SK-N-SH treated with all-trans-retinoic acid at 6 μM for 48 hours (cell line): ENCODE data around the gene NBAS.

Experiments
- ATAC-seq: fragments of 200-7000 bp; cut with Tn5 transposase; 3 replicates; pipeline ENCODE4 v1.9.1; 2020; ENCODE audit warnings: mild to moderate bottlenecking, moderate library complexity
- ARNTL ChIP-seq: fragments of 450-650 bp; formaldehyde crosslinking; IDR thresholded peaks from 2 replicates; pipeline ENCODE4 v1.5.0; 2020; ENCODE audit warnings: low read depth, mild to moderate bottlenecking, moderate library complexity, borderline replicate concordance
- CSDC2 ChIP-seq: fragments of 250-450 bp; sonication (Bioruptor Pico); IDR thresholded peaks from 2 replicates; pipeline ENCODE4 v1.5.0; 2020; ENCODE audit warnings: mild to moderate bottlenecking, moderate library complexity
- ESRRG ChIP-seq: fragments of 250-450 bp; sonication (Bioruptor Pico); IDR thresholded peaks from 2 replicates; pipeline ENCODE4 v1.6.1; 2021; ENCODE audit warnings: mild to moderate bottlenecking
- GLIS3 ChIP-seq: fragments of 250-450 bp; sonication (Bioruptor Pico); IDR thresholded peaks from 2 replicates; pipeline ENCODE4 v1.5.0; 2020; ENCODE audit warnings: mild to moderate bottlenecking, moderate library complexity
- ISL1 ChIP-seq: fragments of 250-450 bp; sonication (Bioruptor Pico); IDR thresholded peaks from 2 replicates; pipeline ENCODE4 v2.1.2; 2022; ENCODE audit warnings: mild to moderate bottlenecking, moderate library complexity
- OSR1 ChIP-seq: fragments of 250-450 bp; sonication (Bioruptor Pico); IDR thresholded peaks from 2 replicates; pipeline ENCODE4 v1.8.0; 2022; ENCODE audit warnings: moderate library complexity, mild to moderate bottlenecking, inconsistent platforms
- PPARA ChIP-seq: fragments of 250-450 bp; sonication (Bioruptor Pico); IDR thresholded peaks from 2 replicates; pipeline ENCODE4 v1.5.0; 2020; ENCODE audit warnings: mild to moderate bottlenecking, borderline replicate concordance
- RARB ChIP-seq: fragments of 250-450 bp; sonication (Bioruptor Pico); IDR thresholded peaks from 2 replicates; pipeline ENCODE4 v1.8.0; 2021; ENCODE audit warnings: mild to moderate bottlenecking, moderate library complexity
- SNAI2 ChIP-seq: fragments of 250-450 bp; sonication (Bioruptor Pico); IDR thresholded peaks from 2 replicates; pipeline ENCODE4 v1.5.0; 2020; ENCODE audit warnings: mild to moderate bottlenecking, moderate library complexity
- TCF4 ChIP-seq: fragments of 250-450 bp; sonication (Bioruptor Pico); IDR thresholded peaks from 2 replicates; pipeline ENCODE4 v1.8.0; 2021; ENCODE audit warnings: mild to moderate bottlenecking, moderate library complexity, borderline replicate concordance
- TOX ChIP-seq: fragments of 250-450 bp; sonication (Bioruptor Pico); IDR thresholded peaks from 2 replicates; pipeline ENCODE4 v1.8.0; 2021; ENCODE audit warnings: mild to moderate bottlenecking, moderate library complexity, borderline replicate concordance
- TSHZ2 ChIP-seq: fragments of 250-450 bp; sonication (Bioruptor Pico); IDR thresholded peaks from 2 replicates; pipeline ENCODE4 v1.5.0; 2020; ENCODE audit warnings: mild to moderate bottlenecking, moderate library complexity
- ZC3H10 ChIP-seq: fragments of 250-450 bp; sonication (Bioruptor Pico); IDR thresholded peaks from 2 replicates; pipeline ENCODE4 v1.5.1; 2021; ENCODE audit warnings: mild to moderate bottlenecking, moderate library complexity
- ZFP3 ChIP-seq: fragments of 250-450 bp; sonication (Bioruptor Pico); IDR thresholded peaks from 2 replicates; pipeline ENCODE4 v1.5.0; 2020; ENCODE audit warnings: mild to moderate bottlenecking, moderate library complexity
- ZNF565 ChIP-seq: fragments of 450-650 bp; formaldehyde crosslinking; conservative IDR thresholded peaks from 2 replicates; pipeline ENCODE4 v1.5.0; 2020; ENCODE audit warnings: low read depth, mild to moderate bottlenecking, moderate library complexity
- ZNF70 ChIP-seq: fragments of 450-650 bp; formaldehyde crosslinking; IDR thresholded peaks from 2 replicates; pipeline ENCODE4 v1.5.0; 2020; ENCODE audit warnings: mild to moderate bottlenecking, moderate library complexity
- ZNF8 ChIP-seq: fragments of 450-650 bp; formaldehyde crosslinking; IDR thresholded peaks from 2 replicates; pipeline ENCODE4 v1.5.0; 2020; ENCODE audit warnings: mild to moderate bottlenecking, moderate library complexity
- TF ChIP-seq, protein P1 (sequence below): fragments of 250-450 bp; sonication (Bioruptor Pico); IDR thresholded peaks from 2 replicates; pipeline ENCODE4 v1.5.1; 2021; ENCODE audit warnings: mild to moderate bottlenecking, moderate library complexity
- TF ChIP-seq, protein P2 (sequence below): fragments of 250-450 bp; sonication (Bioruptor Pico); IDR thresholded peaks from 2 replicates; pipeline ENCODE4 v1.5.1; 2020; ENCODE audit warnings: low read depth, mild to moderate bottlenecking, moderate library complexity
- TF ChIP-seq, protein P3 (sequence below): fragments of 250-450 bp; sonication (Bioruptor Pico); IDR thresholded peaks from 2 replicates; pipeline ENCODE4 v1.8.0; 2021; ENCODE audit warnings: low read depth, mild to moderate bottlenecking, moderate library complexity, borderline replicate concordance
- TF ChIP-seq, protein P4 (sequence below): fragments of 250-450 bp; sonication (Bioruptor Pico); IDR thresholded peaks from 2 replicates; pipeline ENCODE4 v1.8.0; 2020; ENCODE audit warnings: mild to moderate bottlenecking, moderate library complexity, borderline replicate concordance

NBAS gene

DNA sequence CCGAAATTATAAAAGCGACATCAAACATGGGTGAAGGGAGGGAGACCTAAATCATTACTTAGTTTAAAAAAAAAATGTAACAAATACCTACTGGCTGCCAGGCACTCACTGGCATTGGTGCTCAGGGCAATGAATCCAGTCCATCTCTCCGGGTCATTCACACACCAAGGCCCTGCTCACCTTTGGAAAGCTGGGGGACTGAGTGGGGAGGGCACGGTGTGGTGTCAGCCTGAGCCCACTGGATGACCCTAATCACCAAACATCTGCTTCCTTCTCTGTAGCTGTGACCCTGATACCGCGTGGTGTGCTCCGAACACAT lies 30.2 kb upstream of the NBAS start:
- no peak for TF ChIP-seq ZNF565 (CRISPR knock-in tag)
- TF ChIP-seq ZNF70 (CRISPR knock-in tag): no peak
- no peak for TF ChIP-seq OSR1
- no peak for TF ChIP-seq GLIS3
- TF ChIP-seq RARB (CRISPR knock-in tag): no peak
- TF ChIP-seq ARNTL (CRISPR knock-in tag): no peak
- TF ChIP-seq, protein P1, sequence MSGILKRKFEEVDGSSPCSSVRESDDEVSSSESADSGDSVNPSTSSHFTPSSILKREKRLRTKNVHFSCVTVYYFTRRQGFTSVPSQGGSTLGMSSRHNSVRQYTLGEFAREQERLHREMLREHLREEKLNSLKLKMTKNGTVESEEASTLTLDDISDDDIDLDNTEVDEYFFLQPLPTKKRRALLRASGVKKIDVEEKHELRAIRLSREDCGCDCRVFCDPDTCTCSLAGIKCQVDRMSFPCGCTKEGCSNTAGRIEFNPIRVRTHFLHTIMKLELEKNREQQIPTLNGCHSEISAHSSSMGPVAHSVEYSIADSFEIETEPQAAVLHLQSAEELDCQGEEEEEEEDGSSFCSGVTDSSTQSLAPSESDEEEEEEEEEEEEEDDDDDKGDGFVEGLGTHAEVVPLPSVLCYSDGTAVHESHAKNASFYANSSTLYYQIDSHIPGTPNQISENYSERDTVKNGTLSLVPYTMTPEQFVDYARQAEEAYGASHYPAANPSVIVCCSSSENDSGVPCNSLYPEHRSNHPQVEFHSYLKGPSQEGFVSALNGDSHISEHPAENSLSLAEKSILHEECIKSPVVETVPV (CRISPR knock-in tag): no peak; the same call in 1 of the 2 replicates
- TF ChIP-seq SNAI2 (CRISPR knock-in tag): no peak
- no peak for TF ChIP-seq ESRRG (CRISPR knock-in tag)
- TF ChIP-seq, protein P2, sequence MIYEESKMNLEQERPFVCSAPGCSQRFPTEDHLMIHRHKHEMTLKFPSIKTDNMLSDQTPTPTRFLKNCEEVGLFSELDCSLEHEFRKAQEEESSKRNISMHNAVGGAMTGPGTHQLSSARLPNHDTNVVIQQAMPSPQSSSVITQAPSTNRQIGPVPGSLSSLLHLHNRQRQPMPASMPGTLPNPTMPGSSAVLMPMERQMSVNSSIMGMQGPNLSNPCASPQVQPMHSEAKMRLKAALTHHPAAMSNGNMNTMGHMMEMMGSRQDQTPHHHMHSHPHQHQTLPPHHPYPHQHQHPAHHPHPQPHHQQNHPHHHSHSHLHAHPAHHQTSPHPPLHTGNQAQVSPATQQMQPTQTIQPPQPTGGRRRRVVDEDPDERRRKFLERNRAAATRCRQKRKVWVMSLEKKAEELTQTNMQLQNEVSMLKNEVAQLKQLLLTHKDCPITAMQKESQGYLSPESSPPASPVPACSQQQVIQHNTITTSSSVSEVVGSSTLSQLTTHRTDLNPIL (CRISPR knock-in tag): no peak
- TF ChIP-seq CSDC2 (CRISPR knock-in tag): no peak; the same call in 1 of the 2 replicates
- no peak for TF ChIP-seq TSHZ2 (CRISPR knock-in tag)
- TF ChIP-seq, protein P3, sequence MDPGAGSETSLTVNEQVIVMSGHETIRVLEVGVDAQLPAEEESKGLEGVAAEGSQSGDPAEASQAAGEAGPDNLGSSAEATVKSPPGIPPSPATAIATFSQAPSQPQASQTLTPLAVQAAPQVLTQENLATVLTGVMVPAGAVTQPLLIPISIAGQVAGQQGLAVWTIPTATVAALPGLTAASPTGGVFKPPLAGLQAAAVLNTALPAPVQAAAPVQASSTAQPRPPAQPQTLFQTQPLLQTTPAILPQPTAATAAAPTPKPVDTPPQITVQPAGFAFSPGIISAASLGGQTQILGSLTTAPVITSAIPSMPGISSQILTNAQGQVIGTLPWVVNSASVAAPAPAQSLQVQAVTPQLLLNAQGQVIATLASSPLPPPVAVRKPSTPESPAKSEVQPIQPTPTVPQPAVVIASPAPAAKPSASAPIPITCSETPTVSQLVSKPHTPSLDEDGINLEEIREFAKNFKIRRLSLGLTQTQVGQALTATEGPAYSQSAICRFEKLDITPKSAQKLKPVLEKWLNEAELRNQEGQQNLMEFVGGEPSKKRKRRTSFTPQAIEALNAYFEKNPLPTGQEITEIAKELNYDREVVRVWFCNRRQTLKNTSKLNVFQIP (CRISPR knock-in tag): no peak
- no peak for TF ChIP-seq ZNF8
- no peak; the same call in 2 of the 3 replicates for ATAC-seq

GRCh38 chr2:15588329-15588919 lies 27.3 kb upstream of the NBAS start:
- ATAC-seq: 0 out of 3 replicates have a peak, but pooled peaks have one; percentile 7
- TF ChIP-seq ARNTL (CRISPR knock-in tag): no peak
- TF ChIP-seq ZNF8: 0 out of 2 replicates have a peak, but pooled peaks have one; percentile 15

- no peak for ATAC-seq
- TF ChIP-seq ISL1 (CRISPR knock-in tag) (no peak), OSR1 (no peak), PPARA (no peak), CSDC2 (CRISPR knock-in tag) (no peak), ZNF70 (CRISPR knock-in tag) (no peak), ZFP3 (CRISPR knock-in tag) (no peak), TCF4 (CRISPR knock-in tag) (no peak), GLIS3 (no peak), ZC3H10 (no peak), ZNF565 (CRISPR knock-in tag) (no peak), SNAI2 (CRISPR knock-in tag) (no peak), ZNF8 (no peak), TOX (CRISPR knock-in tag) (no peak), ESRRG (CRISPR knock-in tag) (no peak)
- TF ChIP-seq, protein P2 (CRISPR knock-in tag): no peak
- TF ChIP-seq, protein P4, sequence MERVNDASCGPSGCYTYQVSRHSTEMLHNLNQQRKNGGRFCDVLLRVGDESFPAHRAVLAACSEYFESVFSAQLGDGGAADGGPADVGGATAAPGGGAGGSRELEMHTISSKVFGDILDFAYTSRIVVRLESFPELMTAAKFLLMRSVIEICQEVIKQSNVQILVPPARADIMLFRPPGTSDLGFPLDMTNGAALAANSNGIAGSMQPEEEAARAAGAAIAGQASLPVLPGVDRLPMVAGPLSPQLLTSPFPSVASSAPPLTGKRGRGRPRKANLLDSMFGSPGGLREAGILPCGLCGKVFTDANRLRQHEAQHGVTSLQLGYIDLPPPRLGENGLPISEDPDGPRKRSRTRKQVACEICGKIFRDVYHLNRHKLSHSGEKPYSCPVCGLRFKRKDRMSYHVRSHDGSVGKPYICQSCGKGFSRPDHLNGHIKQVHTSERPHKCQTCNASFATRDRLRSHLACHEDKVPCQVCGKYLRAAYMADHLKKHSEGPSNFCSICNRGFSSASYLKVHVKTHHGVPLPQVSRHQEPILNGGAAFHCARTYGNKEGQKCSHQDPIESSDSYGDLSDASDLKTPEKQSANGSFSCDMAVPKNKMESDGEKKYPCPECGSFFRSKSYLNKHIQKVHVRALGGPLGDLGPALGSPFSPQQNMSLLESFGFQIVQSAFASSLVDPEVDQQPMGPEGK: no peak
- TF ChIP-seq, protein P3 (CRISPR knock-in tag): no peak
Measured at GRCh38 chr2:15584767-15585469, 23.8 kb upstream of the NBAS start.
